Lower leg skin (tissue), 4 donors: ENCODE data around the gene RABL6. TPM values are rescaled to one million over a fixed set of nuclear protein-coding genes. Genes with fewer than 3 reads are reported as not detected.

ENCODE experiments used
- DNase-seq, 2 donors: peaks; one replicate each; pipeline ENCODE4 v3.0.0-alpha.2; 2019; ENCODE audit warnings: low spot score in 2 of 2
- H3K4me3 ChIP-seq: fragments of 200-600 bp; sonication (generic); 2 replicates; pipeline ENCODE4 v1.5.1; 2017; ENCODE audit warnings: mild to moderate bottlenecking, low read depth; ENCODE audit not compliant: poor library complexity, severe bottlenecking
- POLR2A ChIP-seq, 2 donors: fragments of 450-650 bp; IDR thresholded peaks; one replicate each; pipeline ENCODE4 v1.6.1; 2016 to 2017; ENCODE audit warnings: antibody characterized with exemption in 2 of 2, mild to moderate bottlenecking in 1 of 2, moderate library complexity in 1 of 2
- WGBS, 2 donors: methylation state at CpG; one replicate each; pipeline ENCODE4 v1.1.5; 2018; 5-methylcytosine and 5-hydroxymethylcytosine counted together
- intact Hi-C: fragments of 100-400 bp; cut with DNase I; formaldehyde crosslinking; loops from one replicate; pipeline ENCODE4 v1.15.0; 2023; ENCODE audit warnings: low total_unique reads
- total RNA-seq, 4 donors: library from RNA; depleted of rRNA; stranded (reverse); fragments of >200 nt; gene quantifications; one replicate each; pipeline ENCODE4 v1.1.0, GENCODE V29; 2016
- TF ChIP-seq, protein P1 (sequence below), 3 donors: fragments of 450-650 bp; IDR thresholded peaks; one replicate each; pipeline ENCODE4 v1.5.1; 2016; ENCODE audit warnings: antibody characterized with exemption in 3 of 3, mild to moderate bottlenecking in 3 of 3, moderate library complexity in 2 of 3

The RABL6 gene
- total RNA-seq, 4 donors from 2014 or later, result 47.8 to 75.1 (median 55.5) TPM

GRCh38 chr9:136821826-136822544, 14.2 kb downstream of the RABL6 start:
- DNase-seq, result no peak
- TF ChIP-seq POLR2A (IDR thresholded peaks at IDR 0.05), result no peak
- TF ChIP-seq, protein P1, sequence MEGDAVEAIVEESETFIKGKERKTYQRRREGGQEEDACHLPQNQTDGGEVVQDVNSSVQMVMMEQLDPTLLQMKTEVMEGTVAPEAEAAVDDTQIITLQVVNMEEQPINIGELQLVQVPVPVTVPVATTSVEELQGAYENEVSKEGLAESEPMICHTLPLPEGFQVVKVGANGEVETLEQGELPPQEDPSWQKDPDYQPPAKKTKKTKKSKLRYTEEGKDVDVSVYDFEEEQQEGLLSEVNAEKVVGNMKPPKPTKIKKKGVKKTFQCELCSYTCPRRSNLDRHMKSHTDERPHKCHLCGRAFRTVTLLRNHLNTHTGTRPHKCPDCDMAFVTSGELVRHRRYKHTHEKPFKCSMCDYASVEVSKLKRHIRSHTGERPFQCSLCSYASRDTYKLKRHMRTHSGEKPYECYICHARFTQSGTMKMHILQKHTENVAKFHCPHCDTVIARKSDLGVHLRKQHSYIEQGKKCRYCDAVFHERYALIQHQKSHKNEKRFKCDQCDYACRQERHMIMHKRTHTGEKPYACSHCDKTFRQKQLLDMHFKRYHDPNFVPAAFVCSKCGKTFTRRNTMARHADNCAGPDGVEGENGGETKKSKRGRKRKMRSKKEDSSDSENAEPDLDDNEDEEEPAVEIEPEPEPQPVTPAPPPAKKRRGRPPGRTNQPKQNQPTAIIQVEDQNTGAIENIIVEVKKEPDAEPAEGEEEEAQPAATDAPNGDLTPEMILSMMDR (IDR thresholded peaks at IDR 0.05), result no peak
- H3K4me3 ChIP-seq, result no peak overlapping the region
- 79 to 81% methylated on average over 38 to 42 of the region's 42 CpGs for WGBS, 2 donors
- intact Hi-C loops, result no loop called here

GRCh38 chr9:136823136-136824046, 15.6 kb downstream of the RABL6 start:
- TF ChIP-seq, protein P1 (IDR thresholded peaks at IDR 0.05), result no peak
- TF ChIP-seq POLR2A (IDR thresholded peaks at IDR 0.05), result no peak
- WGBS, 2 donors, result 89% methylated on average over 30 of the region's 30 CpGs
- H3K4me3 ChIP-seq, result no peak overlapping the region
- DNase-seq, result no peak
- intact Hi-C loops, result no loop called here

- intact Hi-C loops, result no loop called here
- no peak for DNase-seq
- no peak overlapping the region for H3K4me3 ChIP-seq
- TF ChIP-seq, protein P1 (IDR thresholded peaks at IDR 0.05), result no peak
- TF ChIP-seq POLR2A (IDR thresholded peaks at IDR 0.05), result no peak
- 90 to 94% methylated on average over 21 of the region's 21 CpGs for WGBS, 2 donors
Observed at GRCh38 chr9:136824496-136825225, 16.9 kb downstream of the RABL6 start.

- 92 to 93% methylated on average over 37 to 44 of the region's 44 CpGs for WGBS, 2 donors
Observed at GRCh38 chr9:136825295-136826187, 17.8 kb downstream of the RABL6 start.

More at GRCh38 chr9:136825295-136826187, 17.8 kb downstream of the RABL6 start:
- DNase-seq, result no peak
- H3K4me3 ChIP-seq, result no peak overlapping the region
- intact Hi-C loops, result no loop called here
- TF ChIP-seq, protein P1 (IDR thresholded peaks at IDR 0.05), result no peak
- no peak for TF ChIP-seq POLR2A (IDR thresholded peaks at IDR 0.05)
